ENCODE data around the gene ODAD4.

DNA sequence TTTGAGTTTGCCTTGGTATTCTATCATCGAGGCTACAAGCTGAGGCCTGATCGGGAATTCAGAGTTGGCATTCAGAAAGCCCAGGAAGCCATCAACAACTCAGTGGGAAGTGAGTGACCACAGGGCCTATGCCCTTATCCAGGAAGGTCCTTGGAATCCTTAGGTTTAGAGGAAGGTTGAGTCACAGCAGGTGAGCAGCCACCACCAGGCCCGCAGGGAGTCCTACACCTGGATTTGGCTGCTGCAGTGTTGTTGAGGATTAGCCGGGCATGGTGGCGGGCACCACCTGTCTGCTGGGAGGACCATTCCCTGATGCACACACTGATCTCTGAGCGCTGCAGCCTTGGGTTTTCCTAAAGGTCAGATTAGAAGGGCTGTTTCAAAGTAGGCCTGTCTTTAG, 5.2 kb downstream of the ODAD4 start:
- TF ChIP-seq POLR2A (IDR thresholded peaks at IDR 0.05; ENCODE audit: low read depth, low read length) (no peak), TAF1 (IDR thresholded peaks at IDR 0.05; ENCODE audit: borderline replicate concordance, low read depth, low read length) (no peak)

Data from GM12892 (cell line).